GM19351 (cell line): Measurements from ENCODE around the gene EGLN3.
"Not testable (repeated sequence)": the region's sequence is repeated elsewhere in the genome, so short reads cannot be mapped to it uniquely, and the experiment has no call there.

Experiments used
- ATAC-seq: cut with Tn5 transposase; IDR thresholded peaks from one replicate; pipeline ENCODE4 v1.9.1; 2021; ENCODE audit warnings: mild to moderate bottlenecking, moderate library complexity; ENCODE audit not compliant: unreplicated experiment

The EGLN3 gene

GRCh38 chr14:33962466-33962865, 11.6 kb upstream of the EGLN3 start:
- ATAC-seq = not testable (repeated sequence)

- ATAC-seq = no peak
Observed at GRCh38 chr14:33962016-33962415, 11.1 kb upstream of the EGLN3 start.

- no peak for ATAC-seq
Observed at GRCh38 chr14:33959692-33960151, 8.8 kb upstream of the EGLN3 start.

GRCh38 chr14:33958605-33959226, 7.8 kb upstream of the EGLN3 start:
- ATAC-seq = no peak

- ATAC-seq = no peak
Observed at GRCh38 chr14:33957993-33958392, 7.1 kb upstream of the EGLN3 start.

GRCh38 chr14:33957299-33957698, 6.4 kb upstream of the EGLN3 start:
- ATAC-seq = no peak

- no peak for ATAC-seq
Observed at GRCh38 chr14:33956640-33957039, 5.8 kb upstream of the EGLN3 start.

- ATAC-seq = no peak
Observed at GRCh38 chr14:33954016-33954598, 3.2 kb upstream of the EGLN3 start.

- no peak for ATAC-seq
Observed at GRCh38 chr14:33952541-33952940, 1.7 kb upstream of the EGLN3 start.

- ATAC-seq = no peak
Observed at GRCh38 chr14:33951183-33951840, 438 bp upstream of the EGLN3 start.

GRCh38 chr14:33949411-33949893, 1.4 kb downstream of the EGLN3 start:
- no peak for ATAC-seq

GRCh38 chr14:33948869-33949408, 1.9 kb downstream of the EGLN3 start:
- ATAC-seq = no peak

GRCh38 chr14:33948145-33948868, 2.6 kb downstream of the EGLN3 start:
- no peak for ATAC-seq

- no peak for ATAC-seq
Observed at GRCh38 chr14:33946679-33947476, 4.0 kb downstream of the EGLN3 start.

- ATAC-seq = no peak
Observed at GRCh38 chr14:33945210-33946088, 5.4 kb downstream of the EGLN3 start.

GRCh38 chr14:33943096-33943883, 7.6 kb downstream of the EGLN3 start:
- no peak for ATAC-seq

- ATAC-seq = no peak
Observed at GRCh38 chr14:33941718-33942117, 9.2 kb downstream of the EGLN3 start.

- ATAC-seq = no peak
Observed at GRCh38 chr14:33940561-33941011, 10.3 kb downstream of the EGLN3 start.
